HPDE6-E6E7 (cell line): Measurements from ENCODE around the gene DNAJC1.
"Not testable (repeated sequence)": the region's sequence is repeated elsewhere in the genome, so short reads cannot be mapped to it uniquely, and the experiment has no call there.

Experiments
- DNase-seq: peaks from one replicate; pipeline ENCODE4 v3.0.0; 2011; ENCODE audit warnings: missing footprints; ENCODE audit errors: extremely low spot score

The DNAJC1 gene

GRCh38 chr10:22003177-22003963 lies at the start of gene DNAJC1:
TSS of gene DNAJC1 (minus strand) at chr10:22003730. CDS start at chr10:22003434, 296 bp downstream.
- DNase-seq, result peak; percentile 50

GRCh38 chr10:22053048-22053447 lies 49.5 kb upstream of the DNAJC1 start:
- no peak for DNase-seq

- DNase-seq, result no peak
Observed at GRCh38 chr10:22049635-22050034, 46.1 kb upstream of the DNAJC1 start.

GRCh38 chr10:22047812-22048211 lies 44.3 kb upstream of the DNAJC1 start:
- no peak for DNase-seq

DNA sequence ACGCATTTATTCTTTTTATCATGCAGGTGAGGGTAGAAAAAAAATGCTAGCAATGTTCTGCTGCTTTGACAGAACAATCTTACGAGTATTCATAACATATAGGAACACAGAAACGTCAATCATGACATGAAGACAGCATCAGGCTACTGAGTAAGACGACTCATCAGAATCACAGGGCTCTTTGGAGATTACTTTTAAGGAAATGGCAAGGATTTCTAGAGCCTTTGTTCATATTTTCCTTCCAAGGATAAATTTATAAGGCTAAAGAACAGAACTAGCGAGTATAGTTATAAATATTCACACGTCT lies 39.8 kb upstream of the DNAJC1 start:
- DNase-seq, result no peak

DNA sequence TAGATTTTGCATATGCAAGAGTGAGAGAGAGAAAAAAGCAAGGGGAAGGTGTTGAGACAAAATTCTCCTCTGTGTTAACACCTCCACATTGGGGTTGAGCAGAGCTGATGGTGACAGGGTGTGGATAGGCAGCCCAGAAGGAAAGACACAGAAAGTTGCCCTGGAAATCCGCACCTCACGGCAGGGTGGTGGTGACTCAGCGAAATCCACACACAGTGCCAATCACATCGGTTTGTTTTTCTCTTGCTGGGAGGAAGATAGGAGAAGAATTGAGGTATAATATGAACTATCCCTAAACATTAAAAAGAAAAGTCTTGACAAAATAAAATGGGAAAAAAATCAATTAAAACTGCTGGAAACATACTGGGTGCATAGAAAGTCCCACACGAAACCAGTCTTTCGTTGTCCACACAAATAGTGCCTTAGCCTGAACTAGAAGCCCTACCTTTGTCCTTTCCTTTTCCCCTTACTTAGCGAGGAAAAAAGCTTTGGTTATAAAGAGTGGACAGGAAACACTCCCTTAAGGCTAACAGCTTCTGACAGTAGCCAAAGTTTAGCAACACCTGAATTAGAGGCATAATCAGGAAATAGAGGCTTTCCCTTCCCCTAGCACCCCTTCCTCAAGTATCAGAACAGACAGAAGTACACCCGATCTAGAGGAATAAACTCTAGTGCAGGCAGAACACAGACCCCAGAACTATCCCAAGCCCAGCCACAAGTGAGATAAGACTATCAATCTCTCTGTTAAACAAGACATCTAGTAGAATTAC lies 39.2 kb upstream of the DNAJC1 start:
- no peak for DNase-seq

GRCh38 chr10:22034333-22034732 lies 30.8 kb upstream of the DNAJC1 start:
- DNase-seq, result no peak

GRCh38 chr10:22032268-22032667 lies 28.7 kb upstream of the DNAJC1 start:
- DNase-seq, result not testable (repeated sequence)

- DNase-seq, result no peak
Observed at GRCh38 chr10:22030421-22030820, 26.9 kb upstream of the DNAJC1 start.

- no peak for DNase-seq
Observed at GRCh38 chr10:22029445-22030236, 26.1 kb upstream of the DNAJC1 start.

DNA sequence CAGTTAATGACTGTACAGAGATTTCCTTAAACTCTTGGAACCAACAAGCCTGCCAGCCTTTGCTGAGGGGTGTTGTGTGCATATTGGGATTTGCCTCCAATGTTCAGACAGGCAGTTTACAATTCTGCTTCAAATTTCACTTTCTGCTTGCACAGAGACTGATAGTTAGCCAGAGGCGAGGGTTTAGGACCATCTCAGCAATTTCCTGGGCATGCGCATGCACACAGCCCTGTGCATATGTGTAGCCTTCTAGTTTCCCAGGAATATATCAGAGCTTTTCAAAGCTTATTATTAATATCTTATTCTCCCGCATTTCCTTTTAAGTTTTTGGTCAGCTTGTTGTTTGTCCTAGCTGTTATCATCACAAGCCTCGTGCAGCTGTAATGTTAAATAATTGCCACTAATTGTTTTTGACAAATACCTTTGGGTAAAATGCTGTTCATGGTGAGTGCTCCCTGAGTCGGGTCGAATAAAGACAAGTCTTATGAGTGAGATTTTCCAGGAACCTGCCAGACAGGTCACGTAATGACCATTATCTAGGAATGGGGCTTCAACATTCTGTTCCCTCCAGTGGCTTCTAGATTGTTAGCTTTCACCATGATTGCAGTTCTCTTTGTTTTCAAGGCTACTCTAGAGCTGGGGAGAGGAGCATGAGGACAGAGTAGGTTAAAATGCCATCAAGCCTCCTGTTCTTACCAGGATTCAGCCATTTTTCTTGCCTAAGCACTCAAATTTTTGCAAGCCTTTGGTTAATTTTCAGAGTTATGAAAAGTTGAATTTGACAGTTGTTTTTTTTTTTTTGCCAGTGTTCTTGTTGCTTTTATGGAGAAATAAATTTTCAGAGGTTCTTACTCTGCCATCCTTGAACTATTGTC lies 24.1 kb upstream of the DNAJC1 start:
- DNase-seq, result no peak

- no peak for DNase-seq
Observed at GRCh38 chr10:22026287-22026686, 22.8 kb upstream of the DNAJC1 start.

GRCh38 chr10:22023508-22023907 lies 20.0 kb upstream of the DNAJC1 start:
- DNase-seq, result no peak

DNA sequence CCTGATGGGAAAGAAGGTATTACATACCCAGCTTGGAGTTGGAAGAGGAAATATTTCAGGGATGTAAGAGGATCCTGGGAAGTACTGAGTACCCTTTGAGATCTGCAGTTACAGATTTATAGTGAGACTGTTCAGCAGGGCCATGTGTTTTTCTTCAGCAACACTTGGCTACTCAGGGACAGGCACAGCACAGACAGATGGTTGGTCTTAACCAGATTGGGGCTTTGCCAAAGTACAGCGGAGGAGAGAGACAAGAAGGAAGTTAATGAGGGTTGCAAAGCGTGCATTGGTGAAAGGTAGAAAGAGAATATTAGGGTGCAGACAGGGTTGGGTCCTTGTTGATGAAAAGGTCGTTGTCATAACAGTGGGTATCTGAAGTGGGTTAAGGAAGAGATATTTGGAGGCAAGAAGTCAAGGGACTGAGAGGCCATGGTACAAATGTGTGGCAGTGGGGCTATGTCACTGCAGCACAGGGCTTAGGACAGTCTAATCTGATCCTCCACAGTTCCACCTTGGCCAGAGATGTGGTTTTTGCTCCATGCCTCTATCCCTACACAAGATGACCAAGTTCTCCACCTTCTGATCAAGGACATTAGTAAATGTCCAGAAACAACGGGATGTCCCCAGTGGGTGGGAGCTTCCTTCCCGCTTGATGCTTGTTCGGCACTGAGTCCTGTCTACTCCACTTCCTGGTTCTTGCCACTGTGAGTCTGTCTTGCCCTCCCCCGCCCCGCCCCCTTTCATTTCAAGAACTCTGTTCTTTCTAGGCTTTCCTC lies 18.9 kb upstream of the DNAJC1 start:
- DNase-seq, result no peak

- not testable (repeated sequence) for DNase-seq
Observed at GRCh38 chr10:22021144-22021543, 17.6 kb upstream of the DNAJC1 start.

GRCh38 chr10:22017283-22018020 lies 13.9 kb upstream of the DNAJC1 start:
- DNase-seq, result no peak

GRCh38 chr10:22016046-22016705 lies 12.6 kb upstream of the DNAJC1 start:
- no peak for DNase-seq

DNA sequence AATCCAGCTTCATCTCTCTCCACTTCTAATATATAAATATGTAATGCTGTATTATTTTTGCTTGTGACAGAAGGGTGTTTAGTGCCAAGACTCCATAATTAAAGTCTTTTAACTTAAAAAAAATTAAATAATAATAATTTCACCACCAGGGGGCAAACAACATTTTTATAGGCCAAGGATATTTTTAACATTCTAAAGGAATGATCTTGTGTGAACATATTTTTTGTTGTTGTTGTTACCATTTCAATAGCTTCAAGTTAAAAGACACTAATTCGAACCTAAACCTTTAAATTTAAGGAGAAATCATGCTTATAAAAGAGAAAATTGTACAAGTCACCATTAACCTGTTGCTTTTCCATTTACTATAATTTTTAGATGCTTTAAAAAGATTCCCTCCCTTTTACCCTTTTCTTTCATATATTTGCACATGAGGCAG lies 7.5 kb upstream of the DNAJC1 start:
- no peak for DNase-seq

GRCh38 chr10:22010539-22010938 lies 7.0 kb upstream of the DNAJC1 start:
- DNase-seq, result no peak
